Posterior cingulate gyrus (tissue), 11 donors: ENCODE results near the gene ESRRG.
A peak's percentile ranks its signal among the peaks of the same experiment; 100 is the strongest.

ENCODE experiments used
- DNase-seq, 10 donors: peaks; one replicate each; pipeline versions ENCODE4 v3.0.0 to v3.0.0-alpha.2; 2020 to 2021; ENCODE audit warnings: mixed read lengths in 3 of 10
- intact Hi-C: fragments of 100-400 bp; cut with DNase I; formaldehyde crosslinking; loops from one replicate; pipeline ENCODE4 v1.15.1; 2023

The ESRRG gene

GRCh38 chr1:216641669-216642460 lies 81.4 kb downstream of the ESRRG start:
- intact Hi-C loops: no loop called here
- DNase-seq: no peak

GRCh38 chr1:216640100-216640499 lies 83.1 kb downstream of the ESRRG start:
- DNase-seq: peak in 7 of 10 donors; percentile 10 to 82 (median 35)
- intact Hi-C loops: no loop called here

DNA sequence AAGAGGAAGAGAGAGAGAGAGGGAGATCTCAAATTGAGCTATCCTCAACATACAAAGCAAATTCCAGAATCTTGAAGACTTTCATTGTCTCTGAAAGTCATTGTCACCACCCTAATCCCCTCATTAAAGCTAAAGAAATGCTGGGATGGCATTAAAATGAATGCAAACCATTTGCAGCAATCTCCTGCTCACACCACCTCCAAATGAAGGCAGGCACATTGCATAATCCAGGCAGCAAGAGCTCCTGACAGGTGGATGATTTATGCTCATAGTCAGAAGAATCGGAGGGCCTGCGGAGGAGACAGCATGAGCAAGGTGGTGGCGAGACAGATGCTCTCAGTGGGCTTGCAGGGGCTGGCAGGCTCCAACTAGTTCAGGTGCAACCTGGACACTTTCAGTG lies 90.2 kb downstream of the ESRRG start:
- intact Hi-C loops: no loop called here

GRCh38 chr1:216630532-216630931 lies 92.7 kb downstream of the ESRRG start:
- DNase-seq: no peak
- intact Hi-C loops: no loop called here

More for the DNA sequence above, 90.2 kb downstream of the ESRRG start:
- DNase-seq: no peak

GRCh38 chr1:216627252-216627651 lies 96.0 kb downstream of the ESRRG start:
- no peak for DNase-seq
- intact Hi-C loops: no loop called here

DNA sequence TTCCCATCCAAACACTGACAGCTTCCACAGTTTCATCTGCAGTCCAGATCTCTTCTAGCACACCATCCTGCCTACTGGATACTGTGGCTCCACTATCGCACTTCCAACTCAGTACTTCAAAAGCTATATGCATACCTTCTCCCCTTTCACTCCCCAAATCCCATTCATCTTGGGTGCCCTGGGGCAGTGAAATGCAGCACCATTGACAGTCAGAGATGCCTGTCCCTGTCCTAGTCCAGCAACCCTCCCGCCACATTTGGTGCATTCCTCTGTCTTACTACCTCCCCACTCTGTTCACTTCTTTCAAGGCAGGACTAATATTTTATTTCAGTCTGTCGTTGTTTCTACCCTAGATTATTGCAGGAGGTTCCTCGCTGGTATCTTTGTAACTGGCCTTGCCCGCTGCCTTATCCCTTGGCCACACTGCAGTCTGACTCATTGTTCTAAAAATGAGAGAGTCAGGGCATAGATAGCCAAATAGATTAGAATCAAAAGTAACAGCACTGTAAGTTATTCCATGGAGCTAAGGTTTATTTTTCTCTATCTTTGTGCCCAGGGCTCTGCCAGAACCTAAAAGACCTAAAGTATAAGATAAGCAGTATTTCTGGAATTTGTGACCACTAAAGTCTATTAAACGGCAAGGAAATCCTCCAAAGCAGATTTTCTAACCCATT lies 96.7 kb downstream of the ESRRG start:
- no peak for DNase-seq
- intact Hi-C loops: no loop called here

DNA sequence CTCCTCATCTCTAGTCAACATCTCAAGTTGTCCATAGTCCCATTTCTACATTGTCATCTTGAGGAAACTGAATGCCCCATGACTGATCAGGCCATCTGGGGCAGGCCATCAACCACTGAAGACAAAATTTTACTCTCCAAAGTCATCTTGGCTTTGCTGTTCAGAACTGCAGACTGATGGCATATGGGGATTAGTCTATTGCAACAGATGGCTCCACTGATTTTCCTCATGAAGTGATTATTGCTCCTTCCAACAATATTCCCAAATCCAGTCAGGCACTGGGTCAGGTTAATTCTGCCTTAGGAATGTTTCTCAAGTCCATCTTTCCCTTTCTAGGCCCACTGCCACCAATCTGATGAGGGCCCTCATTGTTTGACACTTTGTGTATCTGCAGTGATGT lies 101.7 kb downstream of the ESRRG start:
- no peak for DNase-seq
- intact Hi-C loops: no loop called here

- intact Hi-C loops: no loop called here
- DNase-seq: no peak
Measured at GRCh38 chr1:216617081-216617875, 106.0 kb downstream of the ESRRG start.

DNA sequence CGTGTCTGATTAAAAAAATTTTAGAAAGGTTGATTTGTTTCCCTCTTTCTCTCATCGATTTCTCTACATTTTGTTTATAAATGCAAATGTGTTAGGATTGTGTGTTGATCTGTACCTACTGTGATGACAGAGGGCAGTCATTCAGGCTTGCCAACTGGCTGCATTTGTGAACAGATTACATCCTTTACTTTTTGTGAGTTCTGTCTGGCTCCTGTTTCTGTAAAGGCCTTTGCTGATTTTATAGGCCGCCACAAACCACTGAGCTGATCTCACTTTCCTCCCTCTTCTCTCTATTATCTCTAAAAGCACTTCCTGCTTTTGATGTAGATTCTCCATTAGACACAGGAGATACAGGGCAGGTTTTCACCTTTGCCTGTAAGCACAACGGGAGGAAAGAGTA lies 106.8 kb downstream of the ESRRG start:
- DNase-seq: no peak
- intact Hi-C loops: no loop called here

DNA sequence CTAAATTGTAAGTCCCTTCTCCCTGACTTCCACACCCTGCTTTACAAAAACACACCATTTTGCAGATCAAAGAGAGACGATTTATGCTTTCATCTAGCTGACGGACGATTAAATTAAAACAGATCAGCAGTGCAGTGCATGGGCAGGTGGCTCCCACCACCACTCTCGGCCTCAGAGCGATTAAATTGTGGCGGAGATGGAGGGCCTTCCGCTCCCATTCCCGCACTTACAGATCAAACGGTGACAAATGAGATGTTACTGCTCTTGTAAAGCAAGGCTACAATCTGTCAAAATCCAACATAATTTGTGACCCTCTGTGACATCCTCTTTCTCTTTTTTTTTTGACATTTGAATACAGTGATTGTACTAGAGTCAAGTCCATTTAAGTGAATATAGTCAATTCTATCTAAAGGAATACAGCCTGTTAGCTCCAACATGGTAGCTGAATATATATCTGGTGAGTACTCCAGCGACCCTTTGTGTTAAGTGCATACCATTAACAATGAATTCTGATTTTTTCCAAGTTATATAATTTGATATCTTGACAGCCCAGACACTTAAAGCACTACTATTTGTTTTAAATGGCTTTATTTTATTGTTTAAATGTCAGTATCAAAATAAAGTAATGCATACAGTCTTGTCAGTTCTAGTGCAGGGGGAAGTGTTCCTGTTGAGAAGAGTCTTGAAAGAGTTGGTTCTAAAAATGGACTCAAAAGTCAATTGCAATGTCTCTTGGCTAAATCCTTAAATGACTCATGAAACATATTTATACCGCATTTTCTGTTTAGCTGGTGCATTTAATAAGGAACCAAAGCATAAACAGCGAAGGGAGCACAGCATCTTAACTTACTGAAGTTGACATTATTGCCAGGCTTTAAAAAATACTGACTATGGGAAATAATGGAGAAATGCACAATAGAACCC lies 109.0 kb downstream of the ESRRG start:
- DNase-seq: no peak
- intact Hi-C loops: no loop called here

GRCh38 chr1:216612291-216612690 lies 110.9 kb downstream of the ESRRG start:
- intact Hi-C loops: no loop called here
- DNase-seq: no peak

- DNase-seq: no peak
- intact Hi-C loops: loop anchor here (10.0 kb wide), 1 partner anchor 1042 kb away; the partner anchor contains the start of gene KCTD3
Measured at GRCh38 chr1:216607067-216607697, 116.0 kb downstream of the ESRRG start.

DNA sequence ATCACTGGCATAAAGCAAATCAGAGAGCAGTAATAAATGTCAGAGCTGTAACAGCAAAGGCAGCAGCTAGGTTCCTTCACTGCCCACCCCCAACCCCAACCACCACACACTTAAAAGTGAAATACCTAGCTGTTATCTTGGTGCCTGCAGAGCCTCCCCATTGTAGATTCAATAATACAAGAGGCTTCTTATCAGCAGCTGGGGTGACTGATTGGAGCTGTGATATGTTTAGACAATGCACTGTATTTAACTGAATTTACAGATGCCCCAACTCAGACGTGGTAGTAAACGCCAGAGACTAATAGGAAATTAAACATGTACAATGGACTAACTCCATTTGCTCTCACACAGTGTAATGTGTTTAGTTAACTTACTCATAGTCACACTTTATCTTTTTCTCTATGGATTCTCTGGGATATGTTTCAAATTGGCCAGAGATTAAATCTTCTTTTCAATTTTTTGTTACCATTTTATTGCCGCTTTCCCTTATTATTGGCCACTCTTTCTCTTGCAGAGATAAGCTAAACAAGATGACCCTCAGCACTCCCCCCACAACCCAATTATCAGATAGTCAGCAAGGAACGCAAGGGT lies 117.1 kb downstream of the ESRRG start:
- no peak for DNase-seq
- intact Hi-C loops: loop anchor here (10.0 kb wide), 1 partner anchor 1041 kb away; the partner anchor contains the start of gene KCTD3

DNA sequence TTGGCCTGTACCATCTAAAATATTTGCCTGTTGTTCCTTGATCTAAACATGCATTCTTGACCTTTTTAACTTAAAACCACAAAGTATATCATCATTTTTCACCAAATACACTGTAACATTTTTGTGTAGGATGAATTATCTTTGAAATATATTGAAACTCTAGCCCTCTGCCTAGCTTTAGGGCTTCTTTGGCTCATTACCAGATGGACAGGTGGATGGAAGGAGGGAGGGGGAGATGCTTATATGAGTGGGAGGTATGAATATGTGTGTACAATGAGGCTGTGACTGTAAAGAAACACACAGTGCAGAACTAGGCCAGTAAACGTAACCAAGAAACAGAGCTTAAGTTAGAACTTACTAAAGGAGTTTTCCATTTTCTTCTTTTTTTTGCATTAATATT lies 118.5 kb downstream of the ESRRG start:
- no peak for DNase-seq
- intact Hi-C loops: loop anchor here (10.0 kb wide), 1 partner anchor 1040 kb away; the partner anchor contains the start of gene KCTD3

DNA sequence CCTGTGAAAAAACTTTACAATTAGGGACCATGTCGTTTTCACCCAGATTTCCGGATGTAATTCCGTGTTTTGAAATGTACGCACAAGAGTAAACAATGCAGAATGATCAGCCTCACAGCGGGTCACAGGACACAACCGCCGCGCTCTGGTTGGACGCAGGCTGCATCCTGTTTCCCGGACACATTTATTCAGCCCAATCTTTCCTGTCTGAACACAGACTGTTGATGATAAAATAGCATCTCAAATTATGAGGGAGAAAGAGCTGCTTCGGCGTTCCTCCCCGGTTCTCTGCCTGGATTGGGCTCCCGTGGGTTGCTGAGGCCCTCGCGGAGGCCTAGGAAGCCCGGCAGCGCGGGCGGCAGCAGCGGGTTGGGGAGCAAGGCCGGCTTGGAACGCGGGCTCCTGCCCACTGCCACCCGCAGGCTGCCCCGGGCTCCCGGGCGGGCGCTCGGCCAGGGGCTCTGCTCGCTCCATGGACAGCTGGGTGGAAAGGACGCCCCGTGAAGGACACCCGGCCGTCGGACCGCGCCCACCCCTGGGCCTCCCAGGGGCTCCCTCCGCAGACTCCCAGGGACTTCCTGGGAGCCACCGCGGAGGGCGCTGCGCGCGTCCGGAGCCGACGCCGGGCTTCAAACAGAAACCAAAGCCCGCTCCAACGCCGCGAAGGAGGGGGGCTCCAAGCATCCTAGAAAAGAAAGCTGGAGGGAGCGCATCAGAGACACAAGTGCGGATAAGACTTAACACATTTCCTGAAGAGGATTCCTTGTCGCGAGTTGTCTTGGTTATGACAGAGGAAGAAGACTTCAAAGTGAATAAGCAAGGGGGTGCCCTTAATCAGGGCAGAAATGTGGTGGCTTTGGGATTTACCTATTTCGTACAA lies 122.3 kb downstream of the ESRRG start:
- intact Hi-C loops: loop anchor here (10.0 kb wide), 1 partner anchor 1036 kb away; the partner anchor contains the start of gene KCTD3
- DNase-seq: peak; percentile 60 to 97 (median 78)

- intact Hi-C loops: loop anchor here (10.0 kb wide), 1 partner anchor 1035 kb away; the partner anchor contains the start of gene KCTD3
- DNase-seq: no peak
Measured at GRCh38 chr1:216599851-216600250, 123.4 kb downstream of the ESRRG start.

GRCh38 chr1:216598448-216598847 lies 124.8 kb downstream of the ESRRG start:
- intact Hi-C loops: no loop called here

DNA sequence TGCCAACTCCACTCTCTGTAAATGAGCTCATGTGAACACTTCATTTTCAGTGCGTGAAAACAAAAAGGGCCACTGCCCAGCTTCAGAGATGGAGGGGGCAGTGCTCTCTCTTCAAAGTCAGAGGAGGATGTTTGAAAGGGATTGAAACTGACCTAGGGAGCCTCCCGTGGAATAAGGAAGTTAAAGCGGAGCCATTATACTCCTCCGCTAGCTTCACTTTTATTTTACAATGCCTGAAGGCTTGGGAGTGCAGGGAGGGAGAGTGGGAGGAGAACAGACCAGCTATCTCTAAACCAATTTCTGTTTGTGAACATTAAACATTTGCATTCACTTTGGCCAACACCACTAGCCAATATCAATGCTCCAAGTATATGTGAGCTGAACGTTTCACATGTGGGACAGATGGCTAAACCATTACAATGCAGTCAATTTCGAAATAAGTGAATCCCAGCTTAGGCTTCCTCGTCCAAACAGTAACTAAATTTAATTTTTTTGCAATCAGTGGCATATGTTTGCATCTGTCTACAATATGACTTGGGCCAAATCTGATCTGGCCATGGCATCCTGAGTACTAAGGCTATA lies 126.9 kb downstream of the ESRRG start:
- intact Hi-C loops: no loop called here

More at GRCh38 chr1:216598448-216598847, 124.8 kb downstream of the ESRRG start:
- no peak for DNase-seq

More for the DNA sequence above, 126.9 kb downstream of the ESRRG start:
- no peak for DNase-seq
